Measurements from ENCODE around the gene ZSCAN30.

Gene ZSCAN30

DNA sequence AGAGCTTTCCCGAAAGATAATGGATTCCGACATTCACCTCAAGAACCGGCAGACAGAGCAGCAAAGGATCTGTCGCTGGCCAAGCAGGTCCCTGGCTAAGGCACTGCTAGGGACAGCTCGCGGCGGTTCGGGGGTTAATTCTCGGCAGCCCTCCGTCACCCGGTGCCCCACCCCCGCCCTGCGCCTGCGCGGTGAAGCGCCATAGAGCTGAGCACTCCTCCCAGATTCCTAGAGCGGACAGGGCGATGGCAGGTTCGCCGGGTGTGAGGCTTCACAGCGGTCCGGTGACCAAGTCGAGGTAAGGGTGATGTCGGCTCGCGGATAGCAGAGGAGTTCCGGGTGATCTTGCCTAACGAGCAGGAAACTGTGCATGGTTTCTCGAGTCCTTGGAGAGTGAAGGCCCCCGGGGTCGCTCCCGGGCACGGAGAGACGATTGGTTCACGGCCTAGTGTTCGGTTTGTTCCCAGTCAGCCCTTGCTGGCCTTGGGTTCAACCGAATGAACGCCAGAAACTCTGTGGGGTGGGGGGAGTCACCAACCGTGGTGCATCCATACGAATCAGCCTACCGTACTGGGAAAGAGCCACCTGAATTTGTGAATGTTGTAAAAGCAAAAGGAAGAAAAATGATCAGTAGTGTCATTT, at the start of gene ZSCAN30:
TSS of gene ZSCAN30 (minus strand) at position 136 of the 642 bp plus-strand sequence. CDS start 25,877 bp downstream, outside the sequence.
- DNase-seq (ENCODE audit: low read depth in 1 of 2, low spot score in 1 of 2), result peak; percentile 94 to 97

DNA sequence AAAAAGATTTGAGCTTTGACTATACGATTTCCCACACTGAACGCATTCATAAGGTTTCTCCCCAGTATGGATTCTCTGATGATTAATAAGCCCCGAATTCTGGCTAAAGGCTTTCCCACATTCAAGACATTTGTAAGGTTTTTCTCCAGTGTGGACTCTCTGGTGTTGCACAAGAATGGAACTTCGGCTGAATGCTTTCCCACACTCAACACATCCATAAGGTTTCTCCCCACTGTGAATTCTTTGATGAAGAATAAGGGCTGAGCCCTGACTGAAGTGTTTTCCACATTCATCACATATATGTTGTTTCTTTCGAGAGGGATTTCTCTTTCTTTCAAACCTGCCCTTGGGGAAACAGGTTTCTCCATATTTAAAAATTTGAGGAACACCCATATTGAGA, 47.3 kb upstream of the ZSCAN30 start:
- DNase-seq (ENCODE audit: low read depth in 1 of 2, low spot score in 1 of 2), result no peak

DNA sequence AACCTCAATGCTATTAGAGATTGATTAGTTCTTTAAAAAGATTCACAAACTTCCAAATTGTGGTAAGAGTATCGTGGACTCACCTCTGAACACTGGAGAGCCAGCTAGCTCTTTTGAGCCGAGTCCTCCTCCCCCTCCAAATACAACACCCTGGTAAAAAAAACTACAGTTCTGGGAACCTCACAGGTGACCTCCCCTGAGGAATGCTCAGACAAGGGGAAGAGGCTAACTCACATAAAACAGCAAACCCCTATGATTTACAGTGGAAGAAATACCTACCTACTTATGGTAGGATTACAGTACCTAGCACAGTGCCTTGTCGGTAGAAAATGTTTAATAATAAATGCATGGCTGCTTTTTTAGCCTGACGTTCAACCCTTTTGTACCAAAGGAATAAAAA, 45.8 kb upstream of the ZSCAN30 start:
- no peak for DNase-seq (ENCODE audit: low read depth in 1 of 2, low spot score in 1 of 2)

DNA sequence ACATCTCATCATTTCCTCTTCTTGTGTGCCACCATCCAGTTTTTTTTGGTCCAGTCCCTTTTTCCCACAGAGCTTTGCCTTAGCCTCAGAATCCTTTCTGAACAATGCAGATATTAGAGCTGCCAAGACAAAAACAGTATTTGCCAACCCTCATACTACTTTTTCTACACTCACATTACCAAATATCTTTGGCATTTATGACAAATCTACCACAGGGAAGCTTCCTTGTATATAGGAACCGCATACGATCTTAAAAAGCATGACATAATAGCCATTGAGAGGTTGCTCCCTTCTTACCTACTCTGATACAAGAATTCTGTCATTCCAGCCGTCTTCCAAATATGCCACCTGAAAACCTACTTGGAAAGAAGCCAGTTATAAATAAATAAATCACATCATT, 44.8 kb upstream of the ZSCAN30 start:
- DNase-seq (ENCODE audit: low read depth in 1 of 2, low spot score in 1 of 2), result no peak

DNA sequence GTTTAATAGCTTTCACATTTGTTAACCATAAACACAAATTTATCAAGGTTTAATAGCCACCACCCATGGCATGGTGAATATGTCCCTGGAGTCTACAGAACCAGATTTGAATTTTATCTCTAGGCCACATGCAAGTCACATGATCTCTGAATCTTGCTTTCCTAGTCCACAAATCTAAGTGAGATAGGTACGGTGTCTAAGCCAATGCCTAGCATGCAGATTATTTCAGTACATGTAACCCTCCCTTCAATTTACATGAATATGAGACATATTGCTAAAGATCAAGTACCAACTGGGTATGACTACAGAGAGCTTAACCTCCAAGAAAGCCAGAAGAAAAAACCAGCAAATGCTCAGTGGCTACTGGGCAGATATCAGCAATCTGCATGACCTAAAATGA, 44.2 kb upstream of the ZSCAN30 start:
- no peak for DNase-seq (ENCODE audit: low read depth in 1 of 2, low spot score in 1 of 2)

DNA sequence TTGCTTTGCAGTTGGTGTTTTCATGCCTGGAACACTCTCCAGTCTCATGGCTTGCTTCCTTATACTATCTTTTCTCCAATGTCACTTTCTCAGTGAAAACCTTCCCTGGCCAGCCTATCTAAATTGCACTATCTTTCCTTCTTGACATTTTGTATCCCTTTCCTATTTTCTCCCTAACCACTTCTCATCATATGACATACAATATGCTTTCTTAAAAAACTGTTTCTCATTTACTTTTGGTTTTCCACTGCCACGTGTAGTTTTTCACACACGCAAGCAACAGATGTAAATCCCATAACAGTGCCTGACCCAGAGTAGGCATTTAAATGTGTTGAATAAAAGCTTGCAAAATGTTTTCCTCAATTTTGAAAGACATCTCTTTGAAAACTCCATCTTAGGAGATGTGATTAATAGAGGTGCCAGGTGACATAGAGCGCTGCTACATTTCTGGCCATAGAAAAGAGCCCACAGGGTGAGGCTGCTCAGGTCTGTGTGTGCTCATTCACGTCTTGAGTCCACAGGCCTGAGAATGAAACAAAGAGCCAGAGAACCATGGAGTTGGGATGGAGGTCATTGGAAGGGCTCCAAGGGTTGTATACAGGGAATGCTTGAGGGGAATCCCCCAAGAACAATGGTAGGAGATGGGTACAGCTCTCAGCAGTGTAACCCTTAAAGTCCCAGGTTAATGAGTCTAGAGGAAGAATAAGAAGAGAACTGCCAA, 41.5 kb upstream of the ZSCAN30 start:
- DNase-seq (ENCODE audit: low read depth in 1 of 2, low spot score in 1 of 2), result no peak

DNA sequence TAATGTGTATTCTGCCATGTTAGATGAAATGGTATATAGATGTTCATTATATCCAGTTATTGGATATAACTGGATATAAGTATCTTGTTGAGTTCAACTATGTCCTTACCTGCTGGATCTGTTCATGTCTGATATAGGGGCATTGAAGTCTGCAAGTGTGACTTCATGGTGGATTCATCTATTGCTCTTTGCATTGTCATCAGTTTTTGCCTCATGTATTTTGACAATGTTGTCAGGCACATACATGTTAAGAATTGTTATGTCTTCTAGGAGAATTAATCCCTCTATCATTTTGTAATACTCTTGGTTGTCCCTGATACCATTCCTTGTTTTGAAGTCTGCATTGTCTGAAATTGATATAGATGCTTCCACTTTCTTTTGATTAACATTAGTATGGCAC, 38.8 kb upstream of the ZSCAN30 start:
- no peak for DNase-seq (ENCODE audit: low read depth in 1 of 2, low spot score in 1 of 2)

DNA sequence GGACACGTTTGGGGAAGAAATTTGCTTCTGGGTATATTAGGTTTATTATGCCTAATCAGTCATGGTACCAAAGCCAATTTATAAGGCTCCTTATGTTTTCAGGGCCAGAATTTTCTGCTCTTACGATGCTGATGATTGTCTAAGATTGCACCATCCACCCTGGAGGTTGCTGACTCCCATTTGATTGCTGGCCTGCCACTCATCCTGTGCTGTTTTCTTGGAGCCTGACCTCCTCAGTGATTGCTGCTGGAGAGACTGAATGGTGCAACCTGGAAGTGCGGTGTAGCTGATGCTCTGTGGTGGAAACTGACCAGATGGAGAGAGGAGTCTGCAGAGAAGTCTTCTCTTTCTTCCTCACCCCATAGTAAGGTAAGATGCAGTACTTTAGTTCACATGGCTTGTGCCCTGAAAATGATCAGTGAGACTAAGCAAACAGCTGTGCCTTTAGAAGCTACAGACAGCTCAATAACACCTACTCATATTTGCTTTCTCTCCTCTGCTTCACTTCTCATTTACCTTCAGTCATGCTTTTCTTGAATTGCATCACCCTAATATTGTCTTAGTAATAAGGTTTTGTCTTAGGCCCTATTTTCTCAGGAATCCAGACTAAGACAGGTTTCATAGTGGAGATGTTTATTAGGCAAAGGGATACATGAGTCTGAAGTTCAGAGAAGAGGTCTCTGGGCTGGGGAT, 36.8 kb upstream of the ZSCAN30 start:
- DNase-seq (ENCODE audit: low read depth in 1 of 2, low spot score in 1 of 2), result no peak

DNA sequence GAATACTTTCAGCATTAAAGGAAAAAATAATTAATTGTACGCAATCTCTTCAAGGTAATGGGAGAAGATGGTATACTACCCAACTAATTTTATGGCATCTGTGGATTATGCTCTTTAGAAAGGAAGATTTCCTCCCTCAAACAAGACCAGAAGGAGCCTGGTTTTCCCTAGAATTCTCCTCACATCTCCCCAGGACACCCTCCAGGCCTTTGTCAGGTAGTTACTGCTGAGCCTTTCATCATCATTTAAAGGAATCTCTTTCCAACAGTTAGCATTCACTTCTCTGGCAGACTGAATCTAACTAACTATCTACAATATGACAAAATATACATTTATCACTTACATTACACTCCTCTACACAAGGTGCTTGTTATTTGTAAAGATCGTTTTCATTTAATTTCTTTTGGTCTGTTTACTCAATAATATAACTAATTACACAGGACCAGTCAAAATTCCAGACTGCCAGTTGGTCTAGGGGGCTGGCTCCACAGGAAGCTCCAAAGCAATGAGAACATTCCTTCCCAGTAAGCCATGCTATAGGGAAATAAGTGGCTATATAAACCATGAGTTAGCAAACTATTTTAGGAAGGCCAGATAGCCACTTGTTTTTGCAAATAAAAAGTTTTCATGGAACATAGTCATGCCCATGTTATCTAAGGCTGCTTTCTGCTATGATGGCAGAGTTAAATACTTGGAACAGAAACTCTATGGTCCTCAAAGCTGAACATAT, 35.1 kb upstream of the ZSCAN30 start:
- DNase-seq (ENCODE audit: low read depth in 1 of 2, low spot score in 1 of 2), result no peak

DNA sequence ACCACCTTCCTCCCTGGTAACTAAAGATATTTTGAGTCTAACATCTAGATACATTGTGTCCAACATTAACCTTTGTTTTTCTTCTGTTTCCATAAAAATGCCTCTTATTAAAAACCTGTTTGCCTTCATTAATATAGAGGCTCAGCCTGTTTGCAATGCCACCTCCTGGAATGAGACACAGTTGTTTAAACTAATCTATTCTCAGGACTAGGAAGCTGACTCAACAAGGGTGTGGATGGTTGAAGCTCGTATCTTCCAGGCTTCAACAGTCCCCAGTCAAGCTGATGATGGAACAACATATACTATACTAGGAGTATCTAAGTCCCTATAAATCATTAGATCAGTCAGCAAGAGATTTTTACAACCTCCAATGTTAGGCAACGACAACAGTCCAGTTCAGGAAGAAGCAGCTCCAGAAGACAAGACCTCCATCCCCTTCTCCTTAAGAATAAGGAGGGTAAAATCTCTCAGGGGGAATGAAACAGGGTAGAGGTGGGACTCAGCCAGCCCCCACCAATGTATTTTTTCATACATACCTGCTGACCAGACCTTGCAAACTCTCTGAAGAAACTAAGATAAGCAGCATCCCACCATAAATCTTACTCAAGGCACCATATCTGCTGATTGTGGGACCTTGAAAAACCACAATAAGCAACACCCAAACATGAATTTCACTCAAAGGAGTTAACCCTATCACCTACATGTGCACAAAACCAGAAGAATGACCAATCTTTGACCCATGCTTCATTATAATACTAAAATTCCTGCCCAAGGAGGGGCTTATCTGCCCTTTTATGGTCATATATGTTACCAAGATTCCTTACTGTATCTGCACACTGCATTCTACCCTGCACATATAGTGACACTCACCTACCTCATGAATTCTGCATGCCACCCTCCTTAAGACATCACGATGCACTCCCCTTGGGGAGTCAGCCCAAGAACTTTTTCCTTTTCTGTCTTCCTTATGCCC, 32.7 kb upstream of the ZSCAN30 start:
- DNase-seq (ENCODE audit: low read depth in 1 of 2, low spot score in 1 of 2), result no peak

DNA sequence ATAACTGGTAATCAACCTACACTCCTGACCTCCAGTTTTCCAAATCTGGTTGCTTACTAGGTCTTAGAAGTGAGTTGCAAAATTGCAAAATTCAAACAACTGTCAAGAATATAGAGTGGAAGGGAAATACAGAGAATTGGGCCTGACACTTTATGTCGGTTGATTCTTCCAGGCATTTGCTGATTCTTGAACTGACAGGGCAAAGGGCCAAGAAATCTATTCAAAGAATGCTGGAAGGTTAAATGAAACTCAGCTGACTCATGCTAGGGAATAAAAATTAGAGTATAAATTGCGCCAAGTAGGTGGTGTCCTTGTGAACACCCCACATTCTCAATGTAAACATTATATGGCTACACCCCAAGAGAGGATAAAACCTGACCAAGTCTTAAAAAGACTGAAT, 21.5 kb upstream of the ZSCAN30 start:
- DNase-seq (ENCODE audit: low read depth in 1 of 2, low spot score in 1 of 2), result no peak

DNA sequence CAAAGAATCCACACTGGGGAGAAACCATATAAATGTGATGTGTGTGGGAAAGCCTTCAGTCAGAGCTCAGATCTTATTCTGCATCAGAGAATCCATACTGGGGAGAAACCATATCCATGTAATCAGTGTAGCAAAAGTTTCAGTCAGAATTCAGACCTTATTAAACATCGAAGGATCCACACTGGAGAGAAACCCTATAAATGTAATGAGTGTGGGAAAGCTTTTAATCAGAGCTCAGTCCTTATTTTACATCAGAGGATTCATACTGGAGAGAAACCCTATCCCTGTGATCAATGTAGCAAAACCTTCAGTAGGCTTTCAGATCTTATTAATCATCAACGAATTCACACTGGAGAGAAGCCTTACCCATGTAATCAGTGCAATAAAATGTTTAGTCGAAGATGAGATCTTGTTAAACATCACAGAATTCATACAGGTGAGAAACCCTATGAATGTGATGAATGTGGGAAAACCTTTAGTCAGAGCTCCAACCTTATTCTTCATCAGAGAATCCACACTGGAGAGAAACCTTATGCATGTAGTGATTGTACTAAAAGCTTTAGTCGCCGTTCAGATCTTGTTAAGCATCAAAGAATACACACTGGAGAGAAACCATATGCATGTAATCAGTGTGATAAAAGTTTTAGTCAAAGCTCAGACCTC, 16.7 kb upstream of the ZSCAN30 start:
- DNase-seq (ENCODE audit: low read depth in 1 of 2, low spot score in 1 of 2), result no peak

DNA sequence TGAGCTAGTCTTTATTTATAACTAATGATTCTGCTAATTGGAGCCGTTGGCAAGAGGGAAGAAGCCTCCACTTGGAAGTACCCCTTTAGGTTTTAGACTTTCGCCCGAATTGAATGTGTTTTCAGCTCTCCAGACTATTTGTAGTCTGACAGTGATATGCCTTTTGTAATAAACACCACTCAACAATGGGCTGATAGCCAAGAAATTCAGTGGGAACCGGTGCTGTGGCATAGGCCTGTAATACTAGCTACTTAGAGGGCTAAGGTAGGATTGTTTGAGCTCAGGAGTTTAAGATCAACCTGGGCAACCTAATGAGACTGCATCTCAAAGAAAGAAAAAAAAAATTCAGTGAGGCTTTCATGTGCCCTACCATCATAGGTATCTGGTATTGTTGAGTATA, 13.6 kb upstream of the ZSCAN30 start:
- no peak for DNase-seq (ENCODE audit: low read depth in 1 of 2, low spot score in 1 of 2)

DNA sequence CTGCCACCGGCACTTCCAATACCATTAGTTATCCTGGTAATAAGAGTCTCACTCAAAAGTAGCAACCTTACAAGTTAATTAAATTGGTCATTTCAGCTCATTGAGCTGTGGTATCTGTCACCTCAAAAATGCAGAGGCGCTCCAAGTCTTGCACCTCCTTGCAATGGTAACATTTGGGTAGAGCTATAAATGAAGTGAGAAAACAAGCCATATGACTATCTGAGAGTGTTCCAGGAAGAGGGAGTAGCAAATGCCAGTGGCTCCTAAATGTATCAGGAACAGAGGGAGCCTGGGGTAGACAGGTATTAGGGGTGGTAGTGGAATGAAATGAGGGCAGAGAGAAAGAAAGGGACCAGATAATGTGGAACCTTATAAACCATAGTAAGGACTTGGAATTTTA, 6.0 kb upstream of the ZSCAN30 start:
- no peak for DNase-seq (ENCODE audit: low read depth in 1 of 2, low spot score in 1 of 2)

DNA sequence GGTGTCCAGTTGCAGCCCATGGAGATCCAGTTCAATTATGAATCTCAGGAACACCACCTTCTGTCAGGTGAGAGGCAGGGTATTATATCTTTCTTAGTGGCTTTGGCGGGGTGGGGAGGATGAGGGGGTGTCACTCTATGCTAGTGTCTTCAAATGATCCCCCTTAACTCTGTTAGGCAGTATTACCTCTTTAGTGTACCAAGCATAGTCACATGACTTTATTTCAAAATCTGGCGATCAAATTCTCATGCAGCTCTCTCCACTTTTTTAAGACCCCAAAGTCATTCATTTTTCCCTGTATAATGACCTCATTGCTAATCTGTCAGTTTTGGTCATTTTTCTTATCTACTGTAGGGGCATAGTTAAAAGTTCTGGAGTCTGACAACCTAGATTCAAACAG, 1.1 kb upstream of the ZSCAN30 start:
- DNase-seq (ENCODE audit: low read depth in 1 of 2, low spot score in 1 of 2), result no peak

DNA sequence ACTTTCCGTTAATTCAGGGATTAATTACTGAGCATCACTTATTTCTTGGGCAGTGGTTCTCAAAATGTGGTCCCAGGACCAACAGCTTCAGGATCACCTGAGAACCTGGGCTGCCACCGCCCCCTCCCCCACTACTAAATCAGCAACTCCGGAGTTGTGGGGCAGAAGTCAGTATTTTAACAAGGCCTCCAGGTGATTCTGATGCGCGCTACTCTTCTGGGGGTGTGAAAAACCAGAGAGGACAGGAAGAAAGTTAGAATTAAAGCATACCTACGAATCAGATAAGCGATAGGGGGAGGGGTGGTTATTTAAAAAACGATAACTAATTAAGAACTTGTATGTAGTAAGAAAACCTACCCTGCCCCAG, 319 bp downstream of the ZSCAN30 start:
- DNase-seq (ENCODE audit: low read depth in 1 of 2, low spot score in 1 of 2), result no peak

DNA sequence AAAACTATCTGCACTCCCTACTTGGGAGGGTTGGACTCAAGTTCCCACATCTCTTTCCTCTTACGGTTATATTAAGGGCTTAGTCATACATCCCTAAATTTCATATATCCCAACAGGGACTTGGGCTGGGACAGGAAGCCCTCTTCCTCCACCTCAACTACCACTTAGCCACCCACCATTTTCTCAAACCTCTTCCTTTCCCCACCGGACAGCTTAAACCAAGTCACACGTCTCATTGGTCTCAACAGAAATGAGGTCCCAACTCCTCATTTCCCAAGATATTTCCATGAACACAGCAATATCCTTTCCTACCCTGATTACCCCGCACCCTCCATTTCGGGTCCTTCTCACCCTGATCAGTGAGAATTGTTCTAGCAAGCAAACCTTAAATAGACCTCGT, 736 bp downstream of the ZSCAN30 start:
- DNase-seq (ENCODE audit: low read depth in 1 of 2, low spot score in 1 of 2), result no peak

DNA sequence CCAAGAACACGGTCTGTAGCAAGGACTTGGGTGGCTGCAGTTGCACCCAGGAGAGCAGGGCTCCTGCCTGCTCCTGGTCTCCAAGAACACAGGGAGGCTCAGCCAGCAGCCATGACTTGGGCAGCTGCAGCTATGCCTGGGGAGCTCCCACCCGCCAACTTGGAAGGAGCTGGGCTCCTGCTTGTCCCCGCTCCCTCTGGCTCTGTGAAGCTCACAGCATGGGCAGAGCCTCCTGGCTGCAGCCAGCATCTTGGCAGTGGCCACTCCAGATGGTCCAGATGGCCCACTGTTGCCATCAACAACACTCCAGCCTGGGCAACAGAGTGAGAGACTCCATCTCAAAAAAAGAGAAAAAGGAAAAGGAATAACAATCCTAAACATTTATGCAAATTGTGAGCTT, 5.2 kb downstream of the ZSCAN30 start:
- DNase-seq (ENCODE audit: low read depth in 1 of 2, low spot score in 1 of 2), result no peak

DNA sequence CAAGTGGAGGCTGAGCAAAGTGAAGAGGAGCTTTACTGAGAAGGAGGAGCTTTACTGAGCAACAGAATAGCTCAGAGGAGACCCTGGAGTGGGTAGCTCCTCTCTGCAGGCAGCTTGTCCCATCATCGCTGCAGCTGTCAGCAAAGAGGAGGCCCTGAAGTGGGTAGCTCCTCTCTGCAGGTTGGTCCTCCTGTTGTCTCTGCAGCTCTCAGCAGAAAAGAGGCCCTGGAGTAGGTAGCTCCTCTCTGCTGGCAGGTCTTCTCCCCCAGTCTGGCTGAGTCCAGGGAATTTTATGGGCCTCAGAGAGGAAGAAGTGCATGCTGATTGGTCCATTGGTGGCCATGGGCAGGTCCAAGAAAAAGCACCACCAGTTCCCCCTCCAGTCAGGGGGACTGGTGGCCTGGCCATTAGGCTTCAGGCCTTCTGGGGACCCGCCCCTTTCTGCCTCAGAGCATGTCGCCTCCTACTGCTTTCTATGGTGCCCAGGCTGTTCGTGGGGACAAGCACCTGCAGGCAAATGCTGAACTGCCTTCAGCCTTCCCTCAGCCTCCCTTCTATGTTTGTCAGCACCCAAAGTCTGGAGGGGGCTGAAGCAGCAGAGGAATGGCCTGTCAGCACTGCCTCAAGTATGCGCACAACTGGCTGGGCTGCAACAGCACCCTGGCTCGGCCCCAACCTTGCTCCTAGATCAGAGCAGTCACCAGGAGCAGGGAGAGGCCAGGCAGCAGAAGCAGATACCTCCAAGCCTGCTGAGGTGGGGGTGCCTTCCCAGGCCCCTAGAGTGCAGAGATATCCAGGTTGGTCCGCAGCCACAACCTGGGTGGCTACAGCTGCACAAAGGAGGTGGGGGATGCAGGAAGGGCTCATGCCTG, 5.9 kb downstream of the ZSCAN30 start:
- no peak for DNase-seq (ENCODE audit: low read depth in 1 of 2, low spot score in 1 of 2)
